Ramos (cell line): ENCODE data around the gene SLC12A8.

Experiments used
- in situ Hi-C: fragments of 300-500 bp; cut with MboI; formaldehyde crosslinking; loops from one replicate; pipeline ENCODE4 v1.14.3; 2022; ENCODE audit warnings: low sequenced_read_pairs; ENCODE audit not compliant: unreplicated experiment

SLC12A8 gene

DNA sequence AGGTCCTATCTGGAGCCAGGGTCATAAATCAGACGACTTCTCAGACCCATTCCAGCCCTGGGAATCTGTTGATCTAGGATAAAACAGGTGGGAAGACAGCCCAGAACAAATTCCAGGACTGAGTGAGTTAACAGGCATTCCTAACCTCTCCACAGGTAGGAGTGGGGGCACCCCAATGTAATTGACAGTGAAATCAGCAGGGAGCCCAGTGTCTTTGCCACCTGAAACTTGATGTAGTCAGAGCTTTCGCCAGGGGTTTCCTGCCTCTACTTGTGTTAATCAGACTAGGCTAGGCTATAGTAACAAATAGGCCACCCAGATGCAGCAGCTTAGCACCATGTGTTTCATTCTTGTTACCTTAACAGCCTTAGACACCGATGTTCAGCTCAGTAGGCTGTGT lies 154.0 kb downstream of the SLC12A8 start:
- in situ Hi-C loops = no loop called here

DNA sequence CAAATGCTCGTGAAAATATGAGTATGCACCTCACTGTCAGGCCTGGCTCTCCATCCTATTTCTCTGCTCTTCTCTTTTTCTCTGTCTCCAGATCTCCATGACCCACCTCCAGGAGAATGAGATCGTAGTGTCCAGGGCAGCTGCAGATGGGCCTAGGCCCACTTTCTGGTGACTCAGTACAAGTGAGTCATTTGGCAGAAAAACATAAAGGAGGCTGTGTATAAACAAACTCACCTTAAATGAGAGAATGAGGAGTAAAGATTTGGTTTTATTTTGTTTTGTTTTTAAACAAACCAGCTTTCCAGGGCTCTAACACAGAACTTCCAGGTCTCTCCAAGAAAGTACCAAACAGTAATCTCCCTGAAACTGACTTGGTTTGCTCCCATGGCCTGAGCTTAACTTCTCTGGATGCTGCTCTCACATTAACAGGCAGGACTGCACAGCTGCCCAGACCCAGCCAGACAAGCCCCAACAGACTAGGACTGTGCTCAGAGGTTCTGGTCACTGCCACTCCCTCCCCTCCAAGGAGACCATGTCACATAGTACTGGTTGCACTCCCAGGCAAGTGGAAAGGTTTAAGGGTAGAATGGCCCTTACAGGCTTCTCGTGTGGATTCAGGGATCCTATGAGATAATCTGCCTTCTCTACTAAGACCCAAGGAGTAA lies 155.2 kb downstream of the SLC12A8 start:
- in situ Hi-C loops = no loop called here

DNA sequence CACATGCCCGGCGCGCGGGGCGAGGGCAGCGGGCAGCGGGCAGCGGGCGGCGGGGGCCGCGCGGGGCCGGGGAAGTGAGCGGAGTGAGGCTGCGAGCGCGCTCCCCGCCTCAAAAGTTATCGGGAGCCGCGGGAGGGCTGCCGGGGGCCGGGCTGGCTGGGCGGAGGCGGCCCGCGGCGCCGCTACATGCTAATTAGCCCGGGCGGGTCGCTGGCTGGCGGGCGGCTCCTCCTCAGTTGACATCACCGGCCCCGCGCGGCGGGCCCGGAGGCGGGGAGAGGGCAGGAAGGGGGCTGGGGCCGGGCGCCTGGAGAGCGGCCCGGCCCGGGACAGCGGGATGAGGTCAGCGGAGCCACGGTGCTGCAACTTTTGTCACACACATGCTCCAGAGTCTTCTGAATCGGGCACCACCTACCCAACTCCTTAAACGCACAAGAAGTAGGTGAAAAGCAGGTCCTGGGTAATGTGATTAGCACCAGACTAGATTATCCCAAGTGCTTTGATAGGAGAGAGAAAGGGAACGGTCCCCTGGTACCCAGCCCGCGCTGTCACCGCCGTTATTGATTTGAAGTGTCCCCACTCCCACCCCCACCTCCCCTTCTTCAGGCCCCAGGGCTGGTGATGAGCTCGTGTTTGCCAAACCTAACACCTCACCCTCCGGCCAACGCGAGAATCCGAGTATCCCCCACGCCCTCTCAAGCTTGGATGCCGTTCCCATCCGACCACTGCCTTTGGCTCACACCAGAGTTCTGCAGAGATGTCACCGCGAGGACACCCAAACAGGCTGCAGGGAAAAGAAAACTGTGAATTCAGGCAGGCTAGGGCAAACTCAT lies 156.4 kb downstream of the SLC12A8 start, which contains the start of gene HEG1:
HEG1 (minus strand) TSS at position 85 of the 833 bp plus-strand sequence. CDS start 107 bp downstream, outside the sequence.
- in situ Hi-C loops = no loop called here

DNA sequence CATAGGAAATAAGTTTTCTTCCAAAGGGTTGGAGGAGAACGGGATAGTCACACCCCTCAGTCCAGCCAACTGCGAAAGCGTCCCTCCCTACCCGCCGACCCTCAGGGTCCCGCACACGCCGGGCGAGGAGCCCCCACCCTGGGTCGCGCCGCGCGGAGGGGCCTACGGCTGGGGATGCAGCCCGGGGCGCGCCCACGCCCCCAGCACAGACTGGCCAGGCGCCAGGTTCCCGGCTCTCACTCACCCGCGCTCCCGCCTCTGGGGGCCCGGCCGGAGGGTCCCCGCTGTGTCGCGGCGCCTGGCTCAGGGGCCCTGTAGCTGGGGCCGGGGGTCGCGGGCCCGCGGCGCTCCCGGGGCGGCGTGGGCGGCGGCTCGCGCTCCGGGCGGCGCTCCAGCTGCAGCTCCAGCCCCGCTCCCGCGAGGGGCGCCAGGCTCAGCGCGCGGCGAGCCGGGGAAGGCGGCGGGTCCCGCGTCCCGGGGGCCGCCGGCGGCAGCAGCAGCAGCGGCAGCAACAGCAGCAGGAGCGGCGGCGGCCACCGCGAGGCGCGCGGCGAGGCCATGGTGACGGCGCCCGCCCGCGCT lies 157.1 kb downstream of the SLC12A8 start:
- in situ Hi-C loops = no loop called here

DNA sequence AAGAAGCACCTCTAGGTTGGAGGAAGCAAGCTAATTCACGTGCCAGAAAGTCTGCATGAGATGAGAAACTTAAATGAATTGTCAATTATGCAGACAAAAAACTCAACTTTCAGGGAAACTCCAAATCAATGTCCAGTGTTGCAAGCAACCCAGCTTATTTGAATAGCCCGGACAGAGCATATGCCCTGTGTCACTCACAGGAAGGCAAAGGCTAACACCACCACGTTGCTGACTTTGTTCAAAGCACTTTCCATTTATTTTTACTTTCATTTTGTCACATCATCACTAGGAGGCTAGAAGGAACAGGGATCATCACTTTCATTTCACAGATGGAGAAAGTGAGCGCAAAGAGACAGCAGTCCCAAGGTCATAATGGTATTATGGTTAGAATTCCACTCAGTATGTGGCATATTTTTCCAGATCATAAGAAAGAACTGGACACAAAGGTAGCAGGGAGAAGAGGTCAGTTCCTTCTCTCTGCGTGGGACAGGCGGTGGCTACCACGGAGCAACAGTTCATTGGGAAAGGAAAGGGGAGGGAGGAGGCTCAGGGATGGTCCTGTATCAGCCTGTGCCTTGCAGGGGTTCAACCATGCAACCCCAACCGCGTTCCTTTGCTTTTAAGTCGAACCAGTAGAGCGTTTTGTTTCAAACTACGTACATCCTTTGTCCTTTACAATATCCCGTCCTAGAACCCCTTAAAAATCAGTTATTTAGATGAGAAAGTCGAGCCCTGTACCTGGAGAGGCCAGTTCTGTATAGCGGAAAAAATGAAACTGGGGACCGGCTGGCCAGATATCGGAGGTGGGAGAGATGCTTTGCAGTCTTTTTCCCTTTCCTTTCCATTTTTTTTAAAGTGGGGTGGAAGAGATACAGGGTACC lies 157.9 kb downstream of the SLC12A8 start:
- in situ Hi-C loops = no loop called here

DNA sequence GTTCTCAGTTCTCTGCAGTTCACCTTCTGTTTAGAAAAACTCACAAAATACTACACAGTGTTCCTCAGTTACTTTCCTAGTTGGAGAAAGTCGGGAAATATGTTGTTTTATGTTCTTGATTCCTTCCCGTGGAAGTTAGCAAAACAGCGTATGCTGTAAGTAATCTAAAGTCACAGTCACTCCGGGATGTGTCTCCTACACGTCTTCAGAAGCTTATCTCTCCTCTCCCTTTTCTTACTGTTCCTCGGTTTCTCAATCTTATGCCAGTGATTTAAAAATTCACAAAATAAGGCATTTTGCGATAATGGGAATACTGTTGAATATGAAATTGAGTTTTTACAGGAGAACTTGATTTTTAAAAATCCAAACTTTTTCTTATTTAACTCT lies 158.5 kb downstream of the SLC12A8 start:
- in situ Hi-C loops = no loop called here

DNA sequence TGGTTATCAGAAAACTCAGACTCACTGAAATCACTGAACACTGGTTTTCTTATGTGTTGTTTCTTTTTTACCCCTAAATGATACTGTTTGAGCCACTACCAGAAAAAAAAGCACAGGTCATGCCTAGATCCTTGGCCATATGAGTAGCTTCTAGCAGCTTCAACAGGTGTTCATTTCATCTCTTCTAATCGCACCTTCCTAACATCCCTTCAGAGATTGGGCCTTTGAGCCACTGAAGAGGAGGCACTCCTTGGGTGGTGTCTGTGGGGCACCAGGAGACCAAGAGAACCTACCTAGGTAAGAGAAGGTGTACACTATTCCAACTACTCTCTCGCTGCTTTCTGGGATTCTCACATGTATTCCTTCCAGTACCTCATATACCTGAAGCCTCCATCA lies 159.2 kb downstream of the SLC12A8 start:
- in situ Hi-C loops = no loop called here

DNA sequence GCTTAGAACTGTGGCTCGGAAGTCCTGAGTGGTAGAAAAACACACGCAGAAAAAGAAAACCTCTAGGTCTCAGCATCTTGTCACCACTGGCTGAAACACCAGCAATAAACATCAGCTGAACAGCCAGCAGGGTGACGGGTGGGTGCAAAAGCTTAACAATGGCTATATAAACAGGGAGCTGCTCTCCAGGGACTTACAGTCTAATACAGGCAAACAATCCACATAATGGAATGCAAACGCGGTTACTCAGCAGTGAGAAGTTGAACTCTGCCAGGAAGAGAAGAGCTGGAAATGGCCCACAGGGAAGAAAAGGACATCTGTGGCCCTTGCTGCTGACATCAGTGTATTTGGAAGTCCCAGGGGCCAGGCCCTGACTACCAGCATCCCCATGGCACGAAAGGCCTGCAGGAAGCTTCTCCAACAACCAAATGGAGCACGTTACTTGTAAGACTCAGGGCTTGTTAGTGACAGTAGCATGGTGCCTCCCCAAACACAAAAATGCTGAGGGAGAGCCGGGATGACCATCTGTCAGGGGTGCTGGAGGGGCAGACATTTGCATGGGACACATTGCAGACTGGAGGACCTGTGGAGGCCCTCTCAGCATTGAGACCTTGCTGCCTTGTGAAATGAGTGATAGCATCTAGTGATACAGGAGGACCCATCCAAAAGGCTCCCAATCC lies 159.8 kb downstream of the SLC12A8 start:
- in situ Hi-C loops = no loop called here

DNA sequence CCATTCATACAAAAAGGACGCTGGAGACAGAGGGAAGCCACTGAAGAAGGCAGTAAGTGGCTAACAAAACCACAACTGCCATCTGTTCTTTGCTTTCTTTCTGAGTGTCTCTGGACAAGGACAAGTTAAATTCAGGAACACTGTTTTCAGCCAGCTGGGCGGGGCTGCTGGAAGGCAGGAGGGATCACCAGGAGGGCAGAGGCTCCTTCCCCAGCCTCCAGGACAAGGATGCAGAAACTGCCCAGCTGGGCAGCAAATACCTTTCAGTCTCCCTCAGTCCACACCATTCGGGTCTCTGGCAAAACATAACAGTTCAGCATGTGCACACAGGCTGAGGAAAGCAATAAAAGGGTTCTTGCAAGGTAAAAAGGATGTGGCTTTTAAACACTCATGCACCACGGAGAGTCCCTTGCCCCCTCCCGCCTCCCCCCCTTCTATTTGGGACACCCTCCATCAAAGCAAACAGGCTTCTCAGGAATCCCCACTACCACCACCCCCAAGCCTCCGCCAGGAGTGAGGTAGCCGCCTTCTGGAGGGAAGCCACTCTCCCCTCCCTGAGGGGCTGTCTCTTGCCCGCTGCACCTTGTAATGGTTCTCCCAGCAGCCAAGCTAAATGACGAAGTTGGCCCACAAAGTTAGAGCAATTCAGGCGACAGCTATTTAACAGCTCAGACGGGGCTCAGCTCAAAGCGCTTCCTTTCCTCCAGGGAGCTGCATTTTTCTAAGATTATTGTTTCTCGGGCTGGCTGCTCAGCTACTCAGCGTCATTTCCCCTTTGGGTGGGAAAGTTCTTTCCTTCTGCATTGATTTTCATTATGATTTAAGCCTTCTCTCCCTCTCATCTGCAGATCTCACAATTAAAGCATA lies 160.6 kb downstream of the SLC12A8 start:
- in situ Hi-C loops = no loop called here

DNA sequence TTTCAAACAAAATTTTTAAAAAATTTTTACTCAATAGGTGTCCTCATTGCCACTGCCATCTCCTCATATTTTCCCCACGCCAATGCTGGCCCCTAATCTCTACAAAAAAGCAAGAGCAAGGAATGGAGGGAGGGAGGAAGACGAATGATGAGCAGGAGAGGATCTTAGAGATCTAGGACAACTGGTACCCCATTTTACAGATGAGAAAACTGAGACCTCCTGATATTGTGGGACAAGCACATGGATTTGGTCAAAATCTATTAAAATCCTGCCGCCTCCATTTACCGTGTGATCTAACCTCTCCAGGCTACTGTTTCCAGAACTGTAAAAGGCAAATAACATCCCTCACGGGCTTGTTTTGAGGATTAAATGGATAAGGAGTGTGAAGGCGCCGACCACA lies 161.3 kb downstream of the SLC12A8 start:
- in situ Hi-C loops = no loop called here

DNA sequence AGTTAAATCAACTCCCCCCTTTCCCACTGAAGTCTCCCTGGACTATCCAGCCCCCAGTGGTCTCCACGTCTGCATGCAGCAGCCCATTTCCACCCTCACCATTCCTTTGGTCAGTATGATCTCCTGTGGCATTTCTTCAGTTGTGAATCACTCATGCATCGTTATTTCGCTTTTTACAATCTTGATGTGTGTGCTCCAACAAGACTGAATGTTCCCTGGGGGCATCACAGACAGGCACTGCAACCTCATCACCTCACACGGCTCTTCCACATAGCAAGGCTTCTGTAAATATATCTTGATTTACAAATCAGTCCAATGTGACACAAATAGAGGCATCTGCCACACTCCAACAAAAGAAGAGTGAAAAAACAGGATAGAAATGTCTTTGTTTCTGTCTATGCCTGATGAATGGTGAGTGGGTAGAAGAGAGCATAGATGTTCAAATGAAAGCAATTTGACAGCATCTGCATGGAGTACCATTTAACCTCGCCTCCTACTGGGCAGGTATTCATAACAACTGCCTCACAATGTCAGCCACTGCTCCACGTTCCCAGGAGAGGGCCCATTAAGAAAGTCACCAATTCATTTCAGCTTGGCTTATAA lies 162.0 kb downstream of the SLC12A8 start:
- in situ Hi-C loops = no loop called here

DNA sequence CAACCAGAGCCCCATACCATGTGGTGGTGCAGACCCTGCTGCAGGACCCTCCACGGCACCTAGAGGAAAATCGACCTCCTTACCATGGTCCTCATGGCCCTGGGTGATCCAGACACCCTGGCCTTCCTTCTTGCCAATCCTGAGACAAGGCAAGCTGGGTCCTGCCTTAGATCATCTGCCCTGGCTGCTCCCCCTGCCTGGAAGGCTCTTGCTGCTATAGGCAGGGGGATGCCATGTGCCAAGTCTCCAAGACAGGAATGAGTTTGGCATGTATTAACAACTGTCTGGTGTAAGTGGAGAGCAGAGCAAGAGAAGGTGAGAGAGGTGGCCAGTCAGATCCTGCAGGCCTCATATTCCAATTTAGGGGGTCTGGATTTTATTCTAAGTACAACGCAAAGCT lies 164.3 kb downstream of the SLC12A8 start:
- in situ Hi-C loops = no loop called here

DNA sequence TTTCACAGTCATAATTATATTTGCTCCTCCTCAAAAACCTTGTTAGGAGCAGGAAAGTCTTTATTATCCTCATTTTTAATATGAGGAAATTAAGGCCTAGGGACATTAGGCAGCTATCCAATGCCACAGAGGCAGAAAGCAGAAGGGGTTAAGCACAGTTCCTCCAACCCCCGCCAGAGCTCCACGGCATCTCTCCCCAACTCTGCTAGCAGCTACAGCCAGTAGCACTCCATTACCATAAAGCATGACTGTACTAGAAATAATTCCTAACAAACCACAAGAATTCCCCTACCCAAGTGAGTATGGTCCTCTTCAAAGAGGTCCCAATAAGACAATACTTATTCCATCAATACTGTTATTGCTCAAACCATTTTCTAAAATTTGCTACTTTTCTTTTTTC lies 166.6 kb downstream of the SLC12A8 start:
- in situ Hi-C loops = no loop called here

DNA sequence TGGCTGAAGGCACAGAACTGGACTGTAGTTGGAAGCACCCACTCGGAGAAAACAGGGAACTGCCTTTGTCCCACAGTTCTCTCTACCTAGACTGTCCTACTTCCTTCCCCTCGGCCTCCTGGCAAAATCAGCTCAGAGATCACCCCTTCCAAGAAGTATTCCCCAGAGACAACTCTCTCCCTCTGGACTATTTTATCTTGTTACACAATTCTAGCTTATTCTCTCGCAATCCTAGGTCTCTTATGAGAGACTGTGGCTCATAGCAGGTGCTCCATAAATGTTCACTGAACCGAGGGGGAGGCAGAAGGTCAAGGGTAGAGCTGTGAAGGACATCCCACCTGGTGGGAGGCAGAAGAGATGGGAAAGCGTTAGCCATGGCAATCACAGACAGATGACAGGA lies 167.4 kb downstream of the SLC12A8 start:
- in situ Hi-C loops = no loop called here

DNA sequence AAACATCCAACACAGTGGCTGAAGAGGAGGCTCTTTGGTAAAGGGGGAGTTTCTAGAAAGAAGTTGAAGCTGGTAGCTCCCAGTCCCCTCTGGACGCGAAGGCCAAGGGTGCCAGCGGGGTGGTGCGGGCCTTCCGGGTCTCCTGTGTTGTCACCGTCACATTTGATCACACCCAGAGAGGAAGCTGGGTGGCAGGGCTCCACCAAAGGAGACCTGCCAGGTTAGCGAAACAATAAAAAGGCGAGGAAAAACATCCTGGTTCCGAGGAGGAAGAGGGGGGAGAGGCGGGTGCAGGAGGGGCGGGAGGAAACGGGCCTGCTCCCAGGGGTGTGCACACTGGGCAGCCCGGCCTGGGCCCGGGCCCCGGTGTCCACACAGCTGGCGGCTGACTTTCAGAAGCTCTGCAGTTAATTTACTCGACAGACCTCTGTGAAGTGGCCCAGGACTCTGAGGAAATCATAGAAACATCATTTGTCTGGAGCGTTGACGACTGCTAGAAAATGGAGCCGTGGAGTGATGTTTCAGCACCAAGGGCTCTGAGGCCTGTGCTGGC lies 168.9 kb downstream of the SLC12A8 start:
- in situ Hi-C loops = no loop called here

DNA sequence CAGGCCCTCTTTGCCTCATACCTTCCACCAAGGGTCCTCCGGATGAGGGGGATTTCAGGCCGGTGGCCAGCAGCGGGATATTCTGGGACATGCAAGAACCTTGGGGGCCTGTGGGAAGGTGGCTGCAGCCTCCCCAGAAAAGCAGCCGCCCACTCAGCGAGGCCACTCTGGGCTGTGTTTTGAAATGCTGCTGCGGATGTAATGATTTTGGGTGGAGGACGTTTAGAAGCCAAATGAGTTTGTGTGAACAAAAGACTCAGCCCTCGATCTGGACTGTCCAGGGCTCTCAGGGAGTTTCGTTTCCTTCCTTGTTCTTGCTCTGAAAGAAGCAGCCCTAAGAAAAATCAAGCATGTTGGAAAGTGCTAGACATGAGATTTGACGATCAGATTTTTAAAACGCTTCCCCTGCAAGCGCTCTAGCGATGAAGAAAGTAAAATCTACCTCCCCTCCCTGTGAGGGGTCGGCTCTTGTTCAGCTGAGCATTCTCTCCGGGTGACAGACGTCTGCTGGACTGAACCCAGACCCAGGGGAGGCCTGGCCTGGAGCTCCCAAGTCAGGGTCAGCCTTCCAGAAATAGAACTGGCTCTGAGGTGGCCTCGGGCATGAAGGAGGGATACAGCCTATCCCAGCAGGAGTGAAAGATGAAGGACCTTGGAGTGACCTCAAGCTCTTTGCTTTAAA lies 169.7 kb downstream of the SLC12A8 start:
- in situ Hi-C loops = no loop called here

DNA sequence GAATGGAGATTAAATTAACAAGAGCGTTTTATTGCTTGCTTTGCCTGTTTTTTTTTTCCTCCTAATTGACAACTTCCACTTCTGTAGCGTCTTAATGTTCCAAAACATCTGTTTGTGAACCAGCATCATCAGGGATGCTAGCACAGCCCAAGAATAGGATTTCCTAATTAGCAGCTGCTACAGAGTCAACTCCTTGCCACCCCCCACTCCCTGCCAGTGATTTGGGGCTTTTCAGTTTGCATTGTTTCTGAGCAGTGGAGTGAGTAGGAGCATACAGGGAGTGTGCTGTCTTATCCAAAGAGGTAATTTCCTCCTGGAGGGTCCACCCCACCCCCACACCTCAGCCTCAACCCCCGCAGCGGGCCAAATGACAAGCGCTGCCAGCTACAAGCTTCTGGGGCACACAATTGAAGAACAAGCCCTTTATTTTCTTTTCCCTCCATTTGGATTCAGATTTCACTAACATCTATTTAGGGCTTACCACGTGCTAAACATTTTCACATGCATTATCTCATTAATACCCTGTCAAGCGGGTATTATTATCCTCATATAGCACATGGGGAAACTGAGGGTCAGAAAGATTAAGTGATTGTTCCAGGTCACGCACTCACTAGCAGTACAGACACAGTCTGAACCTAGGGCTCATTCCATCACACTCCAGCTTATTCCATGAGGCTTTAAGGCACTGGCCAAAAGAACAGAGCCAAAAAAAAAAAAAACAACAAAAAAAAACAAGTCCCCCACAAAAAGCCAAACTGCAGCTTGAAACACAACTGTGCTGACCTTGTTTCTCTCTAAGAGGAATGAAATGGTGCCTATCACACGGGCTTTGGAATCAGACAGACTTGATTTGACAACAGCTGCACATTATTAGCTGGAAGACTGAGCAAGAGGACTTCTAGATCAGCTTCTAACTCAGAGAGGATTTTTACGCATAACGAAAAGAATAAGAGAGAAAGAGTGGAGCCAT lies 173.1 kb downstream of the SLC12A8 start:
- in situ Hi-C loops = no loop called here
